Activated CD8-positive, alpha-beta memory T cell treated with anti-CD3 and anti-CD28 coated beads for 24 hours (primary cell): ENCODE measurements around the gene TEDC2.

Experiments used
- DNase-seq: peaks from one replicate; pipeline ENCODE4 v3.0.0-alpha.2; 2020

Gene TEDC2

DNA sequence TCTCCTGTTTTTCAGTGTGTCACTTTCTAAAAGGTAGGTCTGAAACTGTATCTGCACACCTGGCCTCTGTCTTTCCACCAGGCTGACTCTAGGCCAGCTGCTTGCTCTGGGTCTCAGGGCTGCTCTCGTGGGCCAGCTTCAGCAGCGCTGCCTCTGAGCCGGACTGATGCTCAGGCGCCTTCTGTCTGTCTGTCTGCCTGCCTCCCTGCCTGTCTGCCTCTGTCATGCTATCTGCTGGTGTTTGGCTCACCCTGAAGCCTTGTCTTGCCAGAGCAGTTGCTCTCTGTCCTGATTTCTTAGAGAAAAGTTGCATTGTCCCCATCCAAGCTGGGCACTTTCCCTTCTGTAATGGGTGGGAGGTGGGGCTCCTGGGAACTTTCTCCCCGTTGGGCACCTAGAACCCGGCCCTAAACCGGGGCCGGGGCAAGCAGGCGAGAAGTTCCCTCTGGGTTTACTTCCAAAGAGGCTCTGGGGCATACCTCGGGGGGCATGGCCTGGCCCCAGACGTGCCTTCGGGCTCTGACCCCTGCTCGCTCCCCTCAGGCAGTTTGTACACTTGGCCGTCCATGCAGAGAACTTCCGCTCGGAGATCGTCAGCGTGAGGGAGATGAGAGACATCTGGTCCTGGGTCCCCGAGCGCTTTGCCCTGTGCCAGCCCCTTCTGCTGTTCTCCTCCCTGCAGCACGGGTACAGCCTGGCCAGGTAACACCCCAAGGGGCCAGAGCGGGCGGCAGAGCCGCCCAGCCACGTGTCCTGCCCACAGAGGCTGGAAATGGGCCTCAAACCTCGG is 38.0 kb downstream of the TEDC2 start:
- DNase-seq = no peak

DNA sequence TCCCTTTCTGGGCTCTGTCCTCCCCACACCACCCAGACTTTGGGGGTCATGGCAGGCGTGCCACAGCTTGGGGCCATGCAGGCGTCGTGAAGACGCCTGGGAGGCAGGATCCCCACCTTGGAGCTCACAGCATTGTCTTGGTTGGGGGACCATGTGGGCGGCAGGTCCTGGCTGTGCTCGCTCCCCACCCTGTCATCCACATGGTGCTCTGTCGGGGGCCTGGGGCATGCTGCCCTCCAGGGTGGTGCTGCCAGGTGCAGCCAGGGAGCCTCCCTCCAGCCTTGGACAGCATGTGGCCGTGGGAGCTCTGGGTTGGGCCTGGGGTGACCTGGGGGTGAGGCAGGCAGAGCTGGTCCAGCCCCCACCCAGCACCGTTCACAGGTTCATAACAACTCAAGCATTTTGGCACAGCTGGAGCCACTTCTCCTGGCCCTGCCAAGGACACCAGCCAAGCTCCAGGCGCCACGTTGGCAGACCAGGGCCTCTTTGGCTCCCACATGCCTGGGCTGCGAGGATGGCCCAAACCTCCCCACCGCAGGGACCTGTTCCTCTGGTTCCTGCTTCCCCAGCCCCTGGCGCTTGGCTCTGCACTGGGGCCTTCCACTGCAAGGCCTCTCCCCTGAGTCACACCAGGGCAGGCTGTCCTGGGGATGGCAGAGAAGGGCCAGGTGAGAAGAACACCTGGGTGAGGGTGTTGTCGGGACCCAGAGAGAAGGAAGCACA is 38.8 kb downstream of the TEDC2 start:
- no peak for DNase-seq

DNA sequence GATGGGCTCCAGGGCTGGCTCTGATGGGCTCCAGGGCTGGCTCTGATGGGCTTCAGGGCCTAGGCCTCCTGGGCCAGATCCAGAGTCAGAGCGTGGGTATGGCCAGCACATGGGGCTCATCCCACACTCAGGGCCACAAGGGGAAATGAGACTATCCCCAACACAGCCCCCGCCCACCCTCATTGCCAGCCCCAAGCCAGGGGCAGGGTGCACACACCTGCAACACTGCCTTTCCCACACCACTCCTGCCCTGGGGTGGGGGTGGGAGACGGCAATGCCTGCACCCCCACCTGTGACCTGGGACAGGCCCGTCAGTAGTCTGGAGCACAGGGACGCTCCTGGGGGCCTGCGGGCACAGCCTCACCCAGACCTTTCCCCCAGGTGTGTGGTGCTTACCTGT is 39.5 kb downstream of the TEDC2 start:
- no peak for DNase-seq

DNA sequence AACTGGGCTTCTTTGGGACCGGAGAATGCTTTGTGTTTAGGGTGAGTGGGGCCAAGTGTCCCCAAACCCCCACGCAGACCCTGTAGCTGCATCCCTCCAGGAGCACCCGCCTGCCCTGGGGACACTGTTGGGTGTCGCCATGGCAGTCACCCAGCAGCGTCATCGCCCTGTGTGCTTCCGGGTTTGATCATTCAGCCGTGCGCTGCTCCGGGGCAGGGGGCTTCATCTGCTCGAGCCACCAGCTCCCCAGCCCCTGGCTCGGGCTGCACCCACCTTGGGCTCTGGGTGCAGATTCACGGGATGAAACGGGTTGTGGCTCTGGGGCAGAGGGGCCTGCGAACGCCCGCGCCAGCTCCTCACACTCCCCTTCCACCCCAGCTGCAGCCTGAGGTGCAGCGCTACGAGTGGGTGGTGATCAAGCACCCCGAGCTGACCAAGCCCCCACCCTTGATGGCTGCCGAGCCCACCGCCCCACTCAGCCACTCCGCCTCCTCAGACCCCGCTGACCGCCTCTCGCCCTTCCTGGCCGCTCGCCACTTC is 40.1 kb downstream of the TEDC2 start:
- DNase-seq = no peak

DNA sequence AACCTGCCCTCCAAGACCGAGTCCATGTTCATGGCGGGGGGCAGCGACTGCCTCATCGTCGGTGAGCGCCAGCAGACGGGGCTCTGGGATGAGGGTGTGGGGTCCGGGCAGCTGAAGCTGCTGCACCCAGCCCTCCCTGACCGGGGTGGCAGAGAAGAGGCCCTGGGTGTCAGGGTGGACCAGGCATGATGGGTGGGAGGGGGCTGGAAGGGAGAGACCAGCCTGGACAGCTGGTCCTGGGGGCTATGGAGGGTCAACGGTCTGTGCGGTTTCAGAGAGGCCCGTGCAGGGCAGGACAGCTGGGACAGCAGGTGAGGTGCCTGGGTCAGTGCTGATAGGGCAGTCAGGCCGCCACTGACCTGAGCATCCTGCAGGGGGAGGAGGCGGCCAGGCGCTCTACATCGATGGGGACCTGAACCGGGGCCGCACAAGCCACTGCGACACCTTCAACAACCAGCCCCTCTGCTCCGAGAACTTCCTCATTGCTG is 40.6 kb downstream of the TEDC2 start:
- DNase-seq = no peak

DNA sequence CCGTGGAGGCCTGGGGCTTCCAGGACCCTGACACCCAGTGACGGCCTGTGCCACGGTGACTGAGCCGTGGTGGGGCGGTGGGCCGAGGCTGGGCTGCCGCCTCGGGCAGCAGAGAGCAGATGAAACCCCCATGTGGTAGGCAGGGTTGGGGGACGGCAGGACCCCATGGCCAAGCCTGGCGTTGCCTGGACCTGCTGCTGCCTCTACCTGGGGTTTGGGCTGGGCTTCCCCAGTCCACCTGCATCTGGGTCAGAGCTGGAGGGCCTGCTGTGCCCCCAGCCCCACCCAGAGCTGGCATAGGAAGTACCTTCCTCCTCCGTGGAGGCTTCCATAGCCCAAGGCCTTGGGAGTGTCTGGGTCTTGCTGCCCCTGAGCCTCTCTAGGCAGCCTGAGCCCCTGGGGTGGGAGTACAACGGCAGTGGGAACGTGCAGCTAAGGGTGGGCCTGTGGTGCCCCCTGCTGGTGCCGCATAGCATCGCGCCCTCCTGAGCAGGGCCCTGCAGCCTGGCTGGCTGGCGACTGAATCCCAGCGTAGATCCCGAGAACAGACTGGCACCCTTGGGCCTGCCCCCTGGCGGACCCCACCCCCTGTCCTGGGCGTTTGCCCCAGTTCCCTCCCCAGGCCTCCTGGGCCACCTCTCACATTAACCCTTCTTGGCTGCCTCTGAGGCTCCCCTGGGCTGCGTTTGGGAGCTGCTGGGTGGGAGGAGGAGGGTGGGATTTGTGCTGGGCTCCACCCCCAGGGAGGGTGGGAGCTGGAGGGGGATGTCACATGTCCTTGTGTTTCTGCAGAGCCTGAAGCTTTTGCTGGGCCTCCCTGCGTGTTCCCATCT is 41.2 kb downstream of the TEDC2 start:
- DNase-seq = peak; percentile 95

DNA sequence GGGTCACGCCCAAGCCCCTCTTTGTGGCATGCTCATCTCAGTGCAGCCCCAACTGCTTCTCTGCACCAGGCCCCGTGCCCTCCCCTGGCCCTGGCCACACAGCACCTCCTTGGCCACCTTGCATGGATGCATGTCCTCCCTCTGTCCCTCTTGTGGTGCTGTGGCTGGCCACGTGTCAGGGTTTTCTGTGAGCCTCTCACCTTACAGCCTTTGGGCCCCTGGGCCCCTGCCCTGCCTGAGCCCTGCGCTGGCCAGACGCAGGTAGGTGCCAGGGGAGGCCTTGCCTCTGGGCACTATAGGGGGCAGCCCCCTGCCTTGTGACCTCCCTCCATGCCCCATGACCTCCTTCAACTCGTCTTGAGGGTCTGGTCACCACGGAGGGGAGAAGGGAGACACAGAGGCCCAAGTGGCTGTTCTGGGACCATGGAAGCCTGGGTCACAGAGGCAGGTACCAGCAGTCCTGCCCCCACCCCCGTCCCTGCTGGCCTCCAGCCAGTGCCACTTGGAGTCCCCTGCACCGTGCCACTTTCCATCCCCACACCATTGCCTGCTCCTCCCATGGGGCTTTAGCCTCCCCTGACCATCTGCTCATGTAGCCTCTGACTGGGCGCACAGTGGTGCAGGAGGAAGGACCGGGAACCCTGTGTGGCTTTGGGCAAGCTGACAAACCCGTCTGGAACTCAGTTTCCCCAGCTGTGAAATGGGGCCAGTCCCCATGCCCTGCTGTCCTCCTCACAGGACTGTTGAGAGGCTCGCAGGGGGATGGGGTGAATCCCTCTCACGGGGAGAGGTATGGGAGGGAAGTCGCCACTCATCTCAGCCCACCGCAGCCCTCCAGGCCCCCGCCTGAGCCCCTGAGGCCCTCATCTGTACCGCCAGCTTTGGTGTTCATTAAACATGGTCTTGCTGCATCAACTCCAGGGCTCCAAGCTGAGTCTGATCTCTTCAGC is 42.3 kb downstream of the TEDC2 start:
- DNase-seq = no peak

DNA sequence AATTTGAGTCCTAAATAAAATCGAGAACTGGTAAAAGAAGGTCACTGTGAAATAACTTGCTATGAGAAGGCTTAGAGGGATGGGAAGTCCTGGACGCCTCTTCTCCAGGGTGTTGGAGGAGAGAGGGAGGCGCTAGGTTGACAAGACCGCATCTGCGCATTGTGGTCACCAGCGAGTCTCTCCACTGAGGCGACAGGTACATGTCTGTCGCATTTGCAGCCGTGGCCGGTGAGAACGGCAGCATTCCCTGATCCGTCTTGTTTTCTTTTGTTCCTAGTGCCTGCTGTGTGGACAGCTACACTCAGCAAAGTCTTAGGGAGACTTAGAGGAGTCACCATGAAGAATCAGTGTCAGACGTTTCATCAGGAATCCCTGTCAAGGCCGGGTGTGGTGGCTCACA is 45.8 kb downstream of the TEDC2 start:
- DNase-seq = no peak

DNA sequence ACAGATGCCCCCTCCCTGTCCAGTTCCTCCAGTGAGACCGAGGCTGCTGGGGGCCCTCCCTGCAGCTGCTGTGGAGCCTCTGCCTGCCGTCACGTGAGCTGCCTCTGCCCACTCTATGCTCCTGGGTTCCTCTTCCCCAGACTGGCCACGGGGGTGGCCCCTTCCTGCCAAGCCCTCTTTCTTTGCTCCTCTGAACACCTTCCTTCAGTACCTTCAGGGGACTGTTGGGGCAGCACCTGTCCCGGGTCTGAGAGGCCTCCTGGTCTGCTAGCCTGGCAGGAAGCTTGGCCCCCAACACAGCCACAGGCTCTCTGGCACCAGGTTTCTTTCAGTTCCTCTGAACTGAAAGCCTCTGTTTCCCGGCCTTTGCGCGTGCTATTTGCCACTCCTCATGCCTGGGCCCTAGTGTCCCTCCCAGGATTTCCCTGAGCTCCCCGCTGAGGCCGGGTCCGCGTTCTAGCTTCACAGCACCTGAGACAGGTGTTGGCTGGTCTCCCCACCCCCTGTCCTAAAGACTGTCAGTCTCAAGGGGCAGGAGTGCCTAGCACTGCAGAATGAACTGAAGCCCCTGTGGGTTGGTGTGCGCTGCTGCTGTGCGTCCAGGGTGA is 47.2 kb downstream of the TEDC2 start:
- no peak for DNase-seq

DNA sequence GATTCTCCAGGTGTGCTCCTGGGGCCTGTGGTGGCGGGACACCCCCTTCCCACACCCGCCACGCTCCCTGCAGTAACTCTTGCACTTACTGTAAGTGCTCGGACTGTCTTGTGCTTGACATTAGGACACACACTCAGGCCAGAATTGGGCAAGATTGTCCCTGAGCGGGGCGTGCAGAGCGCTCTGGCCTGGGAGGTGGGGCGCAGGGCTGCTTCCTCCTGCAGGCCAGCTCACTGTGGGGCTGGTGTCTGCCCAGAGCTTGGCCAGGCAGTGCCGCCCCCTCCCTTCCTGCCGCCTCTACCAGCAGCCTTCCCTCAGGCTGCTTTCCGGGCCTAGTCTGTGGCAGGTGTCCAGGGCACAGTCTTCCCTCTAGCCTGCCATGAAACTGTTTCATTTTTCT is 47.8 kb downstream of the TEDC2 start:
- DNase-seq = no peak

DNA sequence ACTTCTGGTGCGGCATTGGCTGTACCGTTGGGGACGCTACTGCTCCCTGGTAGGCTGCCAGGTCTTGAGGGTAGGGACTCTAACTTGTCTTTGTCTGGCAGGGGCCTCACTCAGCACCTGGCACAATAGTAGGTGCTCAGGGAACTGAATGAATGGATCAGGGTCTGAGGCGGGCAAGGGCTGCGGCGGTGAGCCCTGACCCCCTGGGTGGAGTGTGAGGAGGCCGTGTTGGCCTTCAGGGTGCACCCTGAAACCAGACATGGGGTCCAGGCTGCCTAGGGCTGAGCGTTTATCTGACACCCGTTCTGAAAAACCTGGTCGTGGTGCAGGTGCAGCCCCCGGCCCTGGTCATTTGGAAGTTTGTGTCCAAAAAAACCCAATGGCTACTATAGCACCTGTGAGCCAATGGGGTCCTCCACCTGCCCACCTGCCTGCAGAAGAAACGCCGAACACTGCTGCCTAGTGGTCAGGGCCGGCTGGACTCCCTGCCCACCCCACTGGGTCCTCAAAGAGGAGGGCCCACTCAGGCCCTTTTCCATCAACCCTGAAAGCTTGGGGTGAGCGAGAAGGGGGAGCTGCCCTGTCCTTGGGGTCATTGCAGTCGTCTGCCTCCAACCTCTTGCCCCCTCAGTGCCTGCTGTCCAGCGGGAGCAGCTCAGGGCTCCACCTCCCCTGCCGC is 49.0 kb downstream of the TEDC2 start:
- DNase-seq = no peak

DNA sequence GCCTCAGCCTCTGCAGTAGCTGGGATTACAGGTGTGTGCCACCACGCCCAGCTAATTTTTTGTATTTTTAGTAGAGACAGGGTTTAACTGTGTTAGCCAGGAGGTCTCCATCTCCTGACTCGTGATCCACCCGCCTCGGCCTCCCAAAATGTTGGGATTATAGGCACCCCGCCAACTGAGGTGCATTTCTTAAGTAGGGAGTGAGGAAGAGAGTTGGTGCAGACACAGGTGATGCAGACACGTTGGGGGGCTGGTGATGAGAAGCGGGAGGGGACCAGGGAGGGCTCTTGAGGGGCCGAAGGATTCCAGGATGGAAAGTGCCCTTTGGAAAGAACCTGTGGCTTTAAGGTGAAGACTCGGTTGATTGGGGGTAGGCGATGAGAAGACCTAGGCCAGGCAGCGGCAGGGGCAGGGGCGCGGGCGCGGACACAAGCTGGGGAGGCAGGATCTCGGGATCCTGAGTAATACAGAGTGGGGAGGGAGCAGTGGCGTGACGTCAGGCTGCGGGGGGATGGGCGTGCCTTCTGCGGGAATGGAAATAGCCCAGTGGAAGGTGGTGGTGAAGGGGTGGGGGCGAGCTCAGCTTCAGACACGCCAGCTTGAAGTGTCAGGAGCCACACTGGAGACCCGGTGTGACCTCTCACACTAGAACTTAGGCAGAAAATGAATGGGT is 51.4 kb downstream of the TEDC2 start:
- DNase-seq = no peak

DNA sequence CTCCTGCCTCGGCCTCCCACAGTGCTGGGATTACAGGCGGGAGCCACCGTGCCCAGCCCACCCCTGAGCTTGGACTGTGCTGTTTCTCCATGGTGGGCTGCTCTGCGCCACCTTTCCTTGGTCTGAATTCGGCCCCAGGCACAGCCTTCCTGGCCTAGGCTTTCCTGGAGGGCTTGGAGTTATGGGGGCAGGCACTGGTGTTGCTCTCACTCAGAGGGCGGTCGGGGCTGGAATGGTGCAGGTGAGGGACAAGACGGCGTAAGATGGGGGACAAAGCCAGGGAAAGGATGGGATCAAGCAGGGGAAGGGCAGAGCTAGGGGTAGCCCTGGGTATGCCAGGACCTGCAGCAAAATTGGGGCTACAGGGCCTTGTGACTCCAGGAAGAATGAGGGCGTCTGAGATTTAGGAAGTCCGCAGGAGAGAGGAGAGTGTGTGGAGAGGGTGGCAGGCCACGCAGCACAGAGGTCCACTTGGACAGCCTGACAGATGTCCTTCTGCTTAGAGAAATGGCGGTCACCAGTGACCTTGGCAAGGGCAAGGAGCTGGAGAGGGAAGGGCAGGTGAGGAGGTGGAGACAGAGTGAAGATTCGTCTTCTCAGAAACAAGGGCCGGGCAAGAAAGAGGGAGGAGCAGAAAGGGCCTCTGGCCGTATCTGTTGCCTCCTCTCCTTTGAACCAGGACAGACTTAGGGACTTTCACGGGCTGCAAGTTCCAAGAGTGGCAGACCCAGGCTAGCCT is 52.3 kb downstream of the TEDC2 start:
- no peak for DNase-seq

DNA sequence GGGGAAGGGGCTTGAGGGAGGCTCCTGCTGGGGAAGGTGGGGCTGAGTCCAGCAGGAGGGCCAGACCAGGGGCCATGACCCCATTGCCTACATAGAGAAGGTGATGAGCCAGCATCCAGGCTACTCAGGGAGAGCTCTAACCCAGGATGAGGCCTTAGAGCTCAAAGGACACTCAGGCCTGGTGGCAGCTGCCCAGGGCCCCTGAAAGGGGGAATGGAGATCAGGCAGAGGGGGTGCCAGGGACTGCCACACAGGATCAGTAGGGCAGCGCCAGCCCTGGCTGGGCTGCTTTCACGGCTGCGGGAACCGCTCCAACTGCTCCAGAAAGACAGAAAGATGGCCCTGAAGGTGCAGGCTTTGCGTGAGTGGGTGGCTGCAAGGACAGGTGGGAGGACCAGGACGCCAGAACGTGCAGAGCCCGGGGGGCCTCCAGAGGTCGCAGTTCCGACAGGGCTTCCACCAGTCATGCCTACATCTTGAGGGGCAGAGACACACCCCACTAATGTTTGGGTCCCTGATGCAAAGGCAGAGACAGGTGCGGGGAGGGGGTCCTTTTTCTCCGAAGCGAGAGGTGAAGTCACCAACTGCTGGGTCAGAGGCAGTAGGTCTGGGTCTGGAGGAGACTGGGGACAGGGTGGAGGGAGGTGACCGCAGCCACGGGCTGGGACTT is 53.0 kb downstream of the TEDC2 start:
- no peak for DNase-seq

DNA sequence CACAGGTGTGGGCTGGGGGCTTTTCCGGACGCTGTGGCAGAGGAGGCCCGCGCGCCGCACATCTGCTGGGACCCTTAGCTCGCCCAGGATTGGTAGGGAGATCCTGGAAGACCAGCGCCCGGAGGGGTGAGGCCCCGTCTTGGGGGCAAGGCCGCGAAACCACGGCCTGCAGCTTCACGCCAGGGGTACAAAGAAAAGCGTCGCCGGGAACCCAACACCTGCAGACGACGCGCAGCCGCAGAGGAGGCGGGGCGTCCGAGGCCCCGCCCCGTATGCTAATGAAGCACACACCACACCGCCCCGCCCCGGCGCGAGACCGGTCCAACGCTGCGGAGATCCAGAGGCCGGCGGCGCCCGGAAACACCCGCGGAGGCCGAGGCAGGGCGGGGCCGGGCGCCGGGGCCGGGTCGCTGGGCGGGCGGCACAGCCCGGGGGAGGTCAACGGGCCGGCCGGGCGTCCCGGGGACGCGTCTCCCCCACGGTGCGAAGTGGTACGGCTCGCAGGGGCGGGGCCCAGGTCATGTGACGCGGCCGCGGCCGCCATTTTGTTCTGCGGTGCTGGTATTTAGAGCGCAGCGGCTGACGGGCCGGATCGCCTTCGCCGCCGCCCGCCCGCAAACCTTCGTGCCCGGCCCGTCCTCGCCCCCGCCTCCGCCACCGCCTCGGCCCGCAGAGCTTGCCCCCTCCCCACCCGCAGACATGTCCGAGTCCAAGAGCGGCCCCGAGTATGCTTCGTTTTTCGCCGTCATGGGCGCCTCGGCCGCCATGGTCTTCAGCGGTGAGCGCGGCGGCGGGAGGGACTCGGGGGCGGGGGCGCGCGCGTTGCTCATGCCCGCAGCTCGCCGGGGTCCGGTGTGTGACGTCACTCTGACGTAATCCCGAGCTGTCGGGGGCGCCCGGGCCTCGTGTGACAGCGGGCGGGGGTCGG is 53.8 kb downstream of the TEDC2 start, which contains the start of gene ATP6V0C:
TSS of gene ATP6V0C (plus strand) at position 548 of the 928 bp plus-strand sequence. CDS start at position 700, 152 bp downstream.
- DNase-seq = peak; percentile 96
